DND-41 (cell line): ENCODE measurements around the gene ECE2.

ENCODE experiments used
- ATAC-seq: fragments of 200-7000 bp; cut with Tn5 transposase; 3 replicates; pipeline ENCODE4 v1.9.1; 2021; ENCODE audit warnings: low read depth; ENCODE audit not compliant: insufficient read depth
- DNase-seq: peaks from one replicate; pipeline ENCODE4 v3.0.0-alpha.2; 2020
- H2AFZ ChIP-seq: 2 replicates; pipeline ENCODE4 v1.6.0; 2012; ENCODE audit warnings: low read depth, low read length
- H3K27ac ChIP-seq: 2 replicates; pipeline ENCODE4 v1.5.1; 2012; ENCODE audit warnings: low read length, inconsistent platforms
- H3K27me3 ChIP-seq: fragments of 200-600 bp; sonication (generic); 2 replicates; pipeline ENCODE4 v1.6.0; 2012; ENCODE audit warnings: low read length, mild to moderate bottlenecking, inconsistent platforms; ENCODE audit not compliant: insufficient read depth, poor library complexity
- H3K36me3 ChIP-seq: 2 replicates; pipeline ENCODE4 v1.5.1; 2012; ENCODE audit warnings: low read length, inconsistent platforms; ENCODE audit not compliant: insufficient read depth
- H3K4me1 ChIP-seq: 2 replicates; pipeline ENCODE4 v1.5.1; 2012; ENCODE audit warnings: mild to moderate bottlenecking, low read length; ENCODE audit not compliant: insufficient read depth
- H3K4me2 ChIP-seq: 2 replicates; pipeline ENCODE4 v1.6.0; 2012; ENCODE audit warnings: mild to moderate bottlenecking, moderate library complexity, low read length, inconsistent platforms; ENCODE audit not compliant: insufficient read depth
- H3K4me3 ChIP-seq, 2 experiments: fragments of 200-600 bp in 1 of 2; shearing (Covaris generic) in 1 of 2; 2 replicates each; pipeline ENCODE4 v1.5.1; 2012 to 2016; ENCODE audit warnings: inconsistent platforms in 2 of 2, low read length in 2 of 2, mild to moderate bottlenecking in 2 of 2, low read depth in 1 of 2, moderate library complexity in 1 of 2
- H3K79me2 ChIP-seq: 2 replicates; pipeline ENCODE4 v1.6.0; 2012; ENCODE audit warnings: low read length, inconsistent platforms; ENCODE audit not compliant: insufficient read depth
- H3K9ac ChIP-seq: 2 replicates; pipeline ENCODE4 v1.6.0; 2012; ENCODE audit warnings: low read depth, mild to moderate bottlenecking, inconsistent platforms, low read length, moderate library complexity
- H3K9me3 ChIP-seq: 2 replicates; pipeline ENCODE4 v1.5.1; 2012; ENCODE audit warnings: low read length, moderate library complexity, mild to moderate bottlenecking, inconsistent platforms; ENCODE audit not compliant: insufficient read depth, severe bottlenecking
- H4K20me1 ChIP-seq: 2 replicates; pipeline ENCODE4 v1.6.0; 2012; ENCODE audit warnings: low read length; ENCODE audit not compliant: insufficient read depth
- EZH2 ChIP-seq: IDR thresholded peaks from 3 replicates; pipeline ENCODE4 v1.6.1; 2012; ENCODE audit warnings: borderline replicate concordance, low read depth, mild to moderate bottlenecking, moderate library complexity, low read length, inconsistent platforms; ENCODE audit not compliant: severe bottlenecking
- TF ChIP-seq, protein P1 (sequence below): IDR thresholded peaks from 2 replicates; pipeline ENCODE4 v1.5.1; 2012; ENCODE audit warnings: borderline replicate concordance, low read length, moderate library complexity, mild to moderate bottlenecking; ENCODE audit not compliant: poor library complexity, severe bottlenecking; ENCODE audit errors: extremely low read depth

Gene ECE2

DNA sequence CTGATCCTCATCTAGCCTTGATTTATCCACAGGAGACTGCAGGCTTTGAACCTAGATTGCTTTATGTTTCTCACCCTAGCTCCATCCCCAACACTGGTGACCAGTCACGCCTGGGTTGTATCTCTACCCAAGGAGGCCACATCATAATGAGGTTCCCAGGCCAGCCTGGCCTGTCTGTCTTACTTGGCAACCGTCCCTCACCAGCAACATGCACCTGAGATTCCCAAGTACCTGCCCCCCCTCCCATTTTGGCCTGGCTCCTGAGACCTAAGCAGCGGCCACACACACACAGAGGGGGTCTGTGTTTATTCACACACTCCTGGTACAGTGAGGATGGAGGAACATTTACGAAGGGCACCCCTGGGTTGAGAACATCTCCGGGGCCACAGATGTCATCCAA, 16.9 kb upstream of the ECE2 start:
- Histone ChIP-seq H3K27me3 (no peaks in the 10 kb centered on the region), H3K9me3 (no peaks in the 10 kb centered on the region), H4K20me1 (no peaks in the 10 kb centered on the region), H3K9ac (no peak overlapping the region), H3K4me2 (no peak overlapping the region), H3K36me3 (no peaks in the 10 kb centered on the region), H2AFZ (no peak overlapping the region), H3K27ac (no peak overlapping the region), H3K4me3 (no peak overlapping the region), H3K79me2 (no peaks in the 10 kb centered on the region), H3K4me1 (peaks cover 18% of the 10 kb centered on the region)
- no peak for DNase-seq
- TF ChIP-seq, protein P1, sequence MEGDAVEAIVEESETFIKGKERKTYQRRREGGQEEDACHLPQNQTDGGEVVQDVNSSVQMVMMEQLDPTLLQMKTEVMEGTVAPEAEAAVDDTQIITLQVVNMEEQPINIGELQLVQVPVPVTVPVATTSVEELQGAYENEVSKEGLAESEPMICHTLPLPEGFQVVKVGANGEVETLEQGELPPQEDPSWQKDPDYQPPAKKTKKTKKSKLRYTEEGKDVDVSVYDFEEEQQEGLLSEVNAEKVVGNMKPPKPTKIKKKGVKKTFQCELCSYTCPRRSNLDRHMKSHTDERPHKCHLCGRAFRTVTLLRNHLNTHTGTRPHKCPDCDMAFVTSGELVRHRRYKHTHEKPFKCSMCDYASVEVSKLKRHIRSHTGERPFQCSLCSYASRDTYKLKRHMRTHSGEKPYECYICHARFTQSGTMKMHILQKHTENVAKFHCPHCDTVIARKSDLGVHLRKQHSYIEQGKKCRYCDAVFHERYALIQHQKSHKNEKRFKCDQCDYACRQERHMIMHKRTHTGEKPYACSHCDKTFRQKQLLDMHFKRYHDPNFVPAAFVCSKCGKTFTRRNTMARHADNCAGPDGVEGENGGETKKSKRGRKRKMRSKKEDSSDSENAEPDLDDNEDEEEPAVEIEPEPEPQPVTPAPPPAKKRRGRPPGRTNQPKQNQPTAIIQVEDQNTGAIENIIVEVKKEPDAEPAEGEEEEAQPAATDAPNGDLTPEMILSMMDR: no peak
- no peak for TF ChIP-seq EZH2
- no peak for ATAC-seq

DNA sequence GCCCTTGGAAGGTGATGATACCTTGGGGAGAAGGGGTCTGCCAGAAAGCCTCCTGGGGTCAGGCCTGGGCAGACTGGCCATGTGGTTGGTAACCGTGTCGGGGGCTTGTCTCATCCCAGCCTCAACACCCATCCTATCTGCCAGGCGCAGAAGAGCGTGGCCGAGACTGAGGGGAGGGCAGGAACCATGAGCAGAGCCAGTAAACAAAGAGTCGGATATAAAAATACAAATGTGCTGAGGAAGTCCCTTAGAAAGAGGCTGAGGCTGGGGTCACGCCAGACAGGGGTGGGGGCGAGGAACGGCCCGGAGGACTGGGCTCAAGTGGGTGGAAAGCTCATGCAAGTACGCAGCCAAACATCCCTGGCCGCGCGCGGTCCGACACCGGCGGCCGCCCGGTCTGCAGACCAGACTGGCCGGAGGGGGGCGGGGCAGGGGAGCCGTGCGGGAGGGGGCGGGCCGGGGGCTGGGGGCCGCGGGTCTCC, 16.4 kb upstream of the ECE2 start:
- H3K4me1 ChIP-seq: peaks cover 18% of the 10 kb centered on the region
- H3K9ac ChIP-seq: no peak overlapping the region
- H3K36me3 ChIP-seq: no peaks in the 10 kb centered on the region
- no peaks in the 10 kb centered on the region for H4K20me1 ChIP-seq
- H2AFZ ChIP-seq: no peak overlapping the region
- DNase-seq (no peak), ATAC-seq (no peak)
- no peak overlapping the region for H3K4me3 ChIP-seq
- no peaks in the 10 kb centered on the region for H3K9me3 ChIP-seq
- TF ChIP-seq EZH2: no peak
- TF ChIP-seq, protein P1: no peak
- no peaks in the 10 kb centered on the region for H3K27me3 ChIP-seq
- no peak overlapping the region for H3K27ac ChIP-seq
- H3K4me2 ChIP-seq: no peak overlapping the region
- H3K79me2 ChIP-seq: no peaks in the 10 kb centered on the region

DNA sequence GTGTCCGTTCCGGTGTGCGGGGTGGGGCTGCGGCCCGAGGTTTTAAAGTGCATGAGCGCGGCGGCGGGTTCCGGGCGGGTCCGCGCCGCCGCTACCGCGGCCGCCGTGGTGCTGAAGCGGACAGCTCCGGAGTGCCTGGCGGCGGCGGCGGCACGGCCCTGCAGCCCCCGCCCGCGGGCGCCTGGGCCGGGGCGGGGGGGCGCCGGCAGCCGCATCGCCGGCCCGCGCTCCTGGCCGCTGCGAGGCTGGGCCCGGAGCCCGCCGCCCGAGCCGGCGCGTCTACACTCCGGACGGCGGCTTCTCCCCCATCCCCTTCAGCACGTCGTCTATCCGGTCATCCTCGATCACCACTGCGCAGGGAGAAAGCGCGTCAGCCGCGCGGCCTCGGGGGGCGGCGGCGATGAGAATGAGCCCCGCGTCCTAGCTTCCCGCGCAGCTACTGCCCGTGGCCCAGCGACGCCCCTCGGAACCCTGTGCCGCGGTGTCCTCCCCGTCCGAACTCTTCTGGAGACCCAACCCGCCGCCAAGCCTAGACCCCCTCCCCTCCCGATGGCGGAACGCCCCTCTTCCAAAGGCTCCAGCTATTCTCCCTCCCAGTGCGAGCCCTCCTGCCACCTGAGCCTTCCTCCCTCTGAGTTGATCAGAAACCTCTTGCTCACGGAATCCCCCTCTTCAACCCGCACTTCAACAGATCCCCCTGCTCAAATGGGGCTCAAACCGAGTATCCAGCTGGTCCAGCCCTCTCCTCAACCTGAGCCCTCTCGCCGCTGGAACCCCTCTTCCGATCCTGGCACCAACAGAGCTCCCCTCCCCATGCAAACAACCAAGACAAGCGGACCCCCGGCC, 15.7 kb upstream of the ECE2 start:
- no peak overlapping the region for H3K4me3 ChIP-seq
- no peak for DNase-seq

More for the DNA sequence above, 15.7 kb upstream of the ECE2 start:
- no peak overlapping the region for H3K9ac ChIP-seq
- TF ChIP-seq, protein P1: no peak
- no peak for TF ChIP-seq EZH2
- no peaks in the 10 kb centered on the region for H3K36me3 ChIP-seq
- no peak overlapping the region for H2AFZ ChIP-seq
- no peak for ATAC-seq
- no peaks in the 10 kb centered on the region for H3K9me3 ChIP-seq
- no peak overlapping the region for H3K27ac ChIP-seq
- H3K27me3 ChIP-seq: no peaks in the 10 kb centered on the region
- peaks cover 18% of the 10 kb centered on the region for H3K4me1 ChIP-seq
- H4K20me1 ChIP-seq: no peaks in the 10 kb centered on the region
- H3K4me2 ChIP-seq: no peak overlapping the region
- no peaks in the 10 kb centered on the region for H3K79me2 ChIP-seq
